Activated T-cell treated with anti-CD3 and anti-CD28 coated beads, Interleukin-2, amount 50 U/mL, for 72 hours (primary cell): Measurements from ENCODE around the gene CMYA5. TPM values are rescaled to one million over a fixed set of nuclear protein-coding genes. Genes with fewer than 3 reads are reported as not detected.

Experiments
- ATAC-seq, 2 donors: fragments of 150-1000 bp; cut with Tn5 transposase; replicated peaks in 1 of 2; 2 replicates each; pipeline ENCODE4 v1.10.0; 2021; ENCODE audit warnings: moderate library complexity in 2 of 2, mild to moderate bottlenecking in 1 of 2
- DNase-seq, 2 donors: peaks; one replicate each; pipeline ENCODE4 v3.0.0; 2021 to 2022; ENCODE audit warnings: mixed read lengths in 1 of 2
- H3K27ac Mint-ChIP-seq: one replicate; pipeline ENCODE4 v1.8.0; 2022; ENCODE audit warnings: mild to moderate bottlenecking, moderate library complexity, mixed read lengths
- H3K27me3 Mint-ChIP-seq: one replicate; pipeline ENCODE4 v1.8.0; 2022; ENCODE audit warnings: low read depth, mixed read lengths
- H3K36me3 Mint-ChIP-seq, 2 donors: one replicate each; pipeline ENCODE4 v1.8.0; 2022; ENCODE audit warnings: mixed read lengths in 2 of 2, mild to moderate bottlenecking in 1 of 2; ENCODE audit not compliant: insufficient read depth in 2 of 2
- H3K4me1 Mint-ChIP-seq: one replicate; pipeline ENCODE4 v1.8.0; 2022; ENCODE audit warnings: low read depth, mixed read lengths
- H3K4me3 Mint-ChIP-seq, 2 donors: one replicate each; pipeline ENCODE4 v1.8.0; 2022; ENCODE audit warnings: mild to moderate bottlenecking in 2 of 2, mixed read lengths in 2 of 2, moderate library complexity in 2 of 2
- H3K9me3 Mint-ChIP-seq, 2 donors: one replicate each; pipeline ENCODE4 v1.8.0; 2022; ENCODE audit warnings: mixed read lengths in 2 of 2
- total RNA-seq, 2 donors: library from RNA; stranded (reverse); gene quantifications; one replicate each; pipeline ENCODE4 v1.2.3, GENCODE V29; 2022

The CMYA5 gene
- total RNA-seq, 2 donors from 2014 or later, result 0.31 to 0.32 TPM

GRCh38 chr5:79843450-79844388, 154.1 kb downstream of the CMYA5 start:
- Mint-ChIP-seq H3K27me3 (peaks cover 18% of the 10 kb centered on the region), H3K9me3 (no peaks in the 10 kb centered on the region), H3K36me3 (no peaks in the 10 kb centered on the region), H3K4me3 (no peak overlapping the region), H3K27ac (no peak overlapping the region), H3K4me1 (peaks cover 30% of the 10 kb centered on the region)
- ATAC-seq, result no peak
- no peak for DNase-seq

- peaks cover 18% of the 10 kb centered on the region for H3K27me3 Mint-ChIP-seq
- ATAC-seq (no peak), DNase-seq (no peak)
- H3K9me3 Mint-ChIP-seq, result no peaks in the 10 kb centered on the region
- no peak overlapping the region for H3K4me3 Mint-ChIP-seq
- no peak overlapping the region for H3K27ac Mint-ChIP-seq
- peaks cover 34% of the 10 kb centered on the region for H3K4me1 Mint-ChIP-seq
- no peaks in the 10 kb centered on the region for H3K36me3 Mint-ChIP-seq
These were observed 154.9 kb downstream of the CMYA5 start for GRCh38 chr5:79844571-79844970.

GRCh38 chr5:79845448-79846197, 156.0 kb downstream of the CMYA5 start:
- H3K4me1 Mint-ChIP-seq, result peaks cover 34% of the 10 kb centered on the region

GRCh38 chr5:79846198-79846521, 156.5 kb downstream of the CMYA5 start:
- peak; percentile 23 to 38 for ATAC-seq

More at GRCh38 chr5:79845448-79846197, 156.0 kb downstream of the CMYA5 start:
- peak overlapping the region; percentile 46 to 50 for H3K4me3 Mint-ChIP-seq
- ATAC-seq (peak; percentile 94 to 96), DNase-seq (peak; percentile 70 to 80)
- H3K27ac Mint-ChIP-seq, result peak overlapping the region; percentile 91
- no peaks in the 10 kb centered on the region for H3K36me3 Mint-ChIP-seq
- no peaks in the 10 kb centered on the region for H3K9me3 Mint-ChIP-seq
- H3K27me3 Mint-ChIP-seq, result peaks cover 12% of the 10 kb centered on the region

GRCh38 chr5:79847561-79847960, 157.9 kb downstream of the CMYA5 start:
- H3K27me3 Mint-ChIP-seq, result peaks cover 16% of the 10 kb centered on the region

More at GRCh38 chr5:79846198-79846521, 156.5 kb downstream of the CMYA5 start:
- H3K27me3 Mint-ChIP-seq, result peaks cover 10% of the 10 kb centered on the region
- H3K4me3 Mint-ChIP-seq, result peak overlapping the region; percentile 46 to 50
- peaks cover 34% of the 10 kb centered on the region for H3K4me1 Mint-ChIP-seq
- no peak for DNase-seq
- no peaks in the 10 kb centered on the region for H3K9me3 Mint-ChIP-seq
- peak overlapping the region; percentile 91 for H3K27ac Mint-ChIP-seq
- no peaks in the 10 kb centered on the region for H3K36me3 Mint-ChIP-seq

GRCh38 chr5:79849061-79849460, 159.4 kb downstream of the CMYA5 start:
- peaks cover 41% of the 10 kb centered on the region for H3K4me1 Mint-ChIP-seq
- H3K27ac Mint-ChIP-seq, result no peak overlapping the region
- H3K9me3 Mint-ChIP-seq, result no peaks in the 10 kb centered on the region
- DNase-seq (no peak), ATAC-seq (no peak)
- H3K4me3 Mint-ChIP-seq, result no peak overlapping the region
- peaks cover 17% of the 10 kb centered on the region for H3K27me3 Mint-ChIP-seq
- no peaks in the 10 kb centered on the region for H3K36me3 Mint-ChIP-seq

More at GRCh38 chr5:79847561-79847960, 157.9 kb downstream of the CMYA5 start:
- Mint-ChIP-seq H3K36me3 (no peaks in the 10 kb centered on the region), H3K4me1 (peaks cover 34% of the 10 kb centered on the region), H3K9me3 (no peaks in the 10 kb centered on the region), H3K4me3 (no peak overlapping the region), H3K27ac (no peak overlapping the region)
- no peak for DNase-seq
- ATAC-seq, result no peak

Other genes starting within 250 kb of the CMYA5 start
- 1 to 10 TPM; 7.3 to 9.7 TPM for gene HOMER1, start 175.7 kb upstream of the CMYA5 start, total RNA-seq
- 100 to 1,000 TPM; 138 to 141 TPM for gene TENT2, start 77.4 kb upstream of the CMYA5 start, total RNA-seq